K562 (cell line): ENCODE results near the gene PINK1. TPM values are rescaled to one million over a fixed set of nuclear protein-coding genes. Genes with fewer than 3 reads are reported as not detected.

Experiments
- DDX20 ChIP-seq: fragments of 450-650 bp; IDR thresholded peaks from 2 replicates; pipeline ENCODE4 v1.6.1; 2016; ENCODE audit warnings: missing genetic modification characterization, low read depth, mild to moderate bottlenecking, missing compliant biosample characterization, moderate library complexity
- EP400 ChIP-seq: fragments of 450-650 bp; IDR thresholded peaks from 2 replicates; pipeline ENCODE4 v1.6.1; 2017; ENCODE audit warnings: antibody characterized with exemption, mild to moderate bottlenecking, moderate library complexity
- HMG20A ChIP-seq: fragments of 450-650 bp; formaldehyde crosslinking; conservative IDR thresholded peaks from 2 replicates; pipeline ENCODE4 v1.4.0; 2020; ENCODE audit warnings: mild to moderate bottlenecking, mixed read lengths
- HNRNPH1 ChIP-seq: fragments of 200-400 bp; formaldehyde crosslinking; optimal IDR thresholded peaks from 2 replicates; pipeline ENCODE3; 2017; ENCODE audit warnings: low read depth, mild to moderate bottlenecking, low read length, moderate library complexity
- MCM3 ChIP-seq: fragments of 450-650 bp; IDR thresholded peaks from 2 replicates; pipeline ENCODE4 v1.6.1; 2016
- NCOR1 ChIP-seq: fragments of 450-650 bp; IDR thresholded peaks from 2 replicates; pipeline ENCODE4 v1.6.1; 2016; ENCODE audit warnings: mild to moderate bottlenecking, moderate library complexity
- NFYB ChIP-seq: IDR thresholded peaks from 2 replicates; pipeline ENCODE4 v1.6.1; 2011; ENCODE audit warnings: mild to moderate bottlenecking, moderate library complexity; ENCODE audit not compliant: insufficient read length; ENCODE audit errors: extremely low read depth
- NR2F6 ChIP-seq: fragments of 450-650 bp; formaldehyde crosslinking; IDR thresholded peaks from 2 replicates; pipeline ENCODE4 v1.4.0; 2020; ENCODE audit warnings: mild to moderate bottlenecking
- PHB ChIP-seq: fragments of 250-450 bp; sonication (Bioruptor Pico); IDR thresholded peaks from 2 replicates; pipeline ENCODE4 v1.5.0; 2021
- PHTF2 ChIP-seq: fragments of 250-450 bp; sonication (Bioruptor Pico); IDR thresholded peaks from 2 replicates; pipeline ENCODE4 v1.5.0; 2021; ENCODE audit warnings: mild to moderate bottlenecking
- RBM25 ChIP-seq: fragments of 200-400 bp; formaldehyde crosslinking; IDR thresholded peaks from 2 replicates; pipeline ENCODE4 v1.6.1; 2018; ENCODE audit warnings: low read length, low read depth, moderate library complexity; ENCODE audit not compliant: severe bottlenecking
- SETDB1 ChIP-seq: IDR thresholded peaks from one replicate; pipeline ENCODE4 v1.6.1; 2012; ENCODE audit warnings: low read length, control low read depth, inconsistent platforms
- SIN3B ChIP-seq: fragments of 450-650 bp; IDR thresholded peaks from 2 replicates; pipeline ENCODE4 v1.6.1; 2017; ENCODE audit warnings: low read depth, mild to moderate bottlenecking, moderate library complexity
- SPI1 ChIP-seq: IDR thresholded peaks from 2 replicates; pipeline ENCODE4 v1.6.1; 2011; ENCODE audit warnings: low read depth, low read length, control low read depth, borderline replicate concordance
- SRF ChIP-seq, 2 experiments: fragments of 250-450, 450-650 bp in 1 of 2; sonication (Bioruptor Pico) in 1 of 2; sonication (generic) in 1 of 2; formaldehyde crosslinking; IDR thresholded peaks; 2 replicates each; pipeline versions ENCODE4 v1.5.0 to v1.5.1; 2020 to 2022; ENCODE audit warnings: mild to moderate bottlenecking in 1 of 2, missing genetic modification reagents in 1 of 2
- SRSF7 ChIP-seq: fragments of 200-400 bp; formaldehyde crosslinking; optimal IDR thresholded peaks from 2 replicates; pipeline ENCODE3; 2017; ENCODE audit warnings: mild to moderate bottlenecking, low read depth, low read length
- TGIF2 ChIP-seq: sonication (generic); formaldehyde crosslinking; IDR thresholded peaks from 2 replicates; pipeline ENCODE4 v1.8.1; 2022; ENCODE audit warnings: mild to moderate bottlenecking, missing genetic modification reagents, moderate library complexity
- ZNF133 ChIP-seq: fragments of 250-450 bp; sonication (Bioruptor Pico); IDR thresholded peaks from 2 replicates; pipeline ENCODE4 v1.4.0; 2020; ENCODE audit warnings: mild to moderate bottlenecking
- ZNF311 ChIP-seq: fragments of 250-450 bp; sonication (Bioruptor Pico); IDR thresholded peaks from 2 replicates; pipeline ENCODE4 v1.4.0; 2020; ENCODE audit warnings: mild to moderate bottlenecking, moderate library complexity
- ZNF583 ChIP-seq: fragments of 250-450 bp; sonication (Bioruptor Pico); IDR thresholded peaks from 2 replicates; pipeline ENCODE4 v1.4.0; 2020
- polyA plus RNA-seq, 8 experiments: library from polyadenylated mRNA; depleted of rRNA in 4 of 8; stranded (reverse) in 5 of 8; unstranded in 3 of 8; fragments of >200 nt; fragmentation: Nextera tagmentation in 2 of 8; fragmentation: Illumina TruSeq in 1 of 8; extraction: Ambion mirVana in 2 of 8; extraction: Trizol in 1 of 8; gene quantifications; 2 replicates each; pipeline versions ENCODE4 v1.2.1 to v1.2.3, GENCODE V29; 2011 to 2014; ENCODE audit warnings: inconsistent platforms in 1 of 8, missing spikeins in 1 of 8
- total RNA-seq, 7 experiments: library from RNA; depleted of rRNA in 6 of 7; stranded (reverse); fragments of >200 nt in 6 of 7; fragmentation: Illumina TruSeq in 2 of 7; extraction: Trizol in 2 of 7; gene quantifications; 2 replicates each; pipeline versions ENCODE4 v1.2.1 to v1.2.3, GENCODE V29; 2011 to 2021; ENCODE audit warnings: low replicate concordance in 1 of 7
- TF ChIP-seq, protein P1 (sequence below): fragments of 450-650 bp; formaldehyde crosslinking; IDR thresholded peaks from 2 replicates; pipeline ENCODE4 v1.4.0; 2020; ENCODE audit warnings: mild to moderate bottlenecking, moderate library complexity
- TF ChIP-seq, protein P2 (sequence below): fragments of 200-800 bp; sonication (Bioruptor generic); IDR thresholded peaks from 2 replicates; pipeline ENCODE4 v1.6.1; 2017; ENCODE audit warnings: missing genetic modification characterization, missing compliant biosample characterization
- TF ChIP-seq, protein P3 (sequence below): fragments of 150-350 bp; IDR thresholded peaks from 2 replicates; pipeline ENCODE4 v1.6.1; 2014; ENCODE audit warnings: low read depth, mild to moderate bottlenecking, low read length, borderline replicate concordance

The PINK1 gene
- total and polyA plus RNA-seq, 9 of the 15 experiments (the other 6 are each of a cell fraction or from before 2014, with no cell fraction given) = 1.5 to 11.3 (median 6.8) TPM

DNA sequence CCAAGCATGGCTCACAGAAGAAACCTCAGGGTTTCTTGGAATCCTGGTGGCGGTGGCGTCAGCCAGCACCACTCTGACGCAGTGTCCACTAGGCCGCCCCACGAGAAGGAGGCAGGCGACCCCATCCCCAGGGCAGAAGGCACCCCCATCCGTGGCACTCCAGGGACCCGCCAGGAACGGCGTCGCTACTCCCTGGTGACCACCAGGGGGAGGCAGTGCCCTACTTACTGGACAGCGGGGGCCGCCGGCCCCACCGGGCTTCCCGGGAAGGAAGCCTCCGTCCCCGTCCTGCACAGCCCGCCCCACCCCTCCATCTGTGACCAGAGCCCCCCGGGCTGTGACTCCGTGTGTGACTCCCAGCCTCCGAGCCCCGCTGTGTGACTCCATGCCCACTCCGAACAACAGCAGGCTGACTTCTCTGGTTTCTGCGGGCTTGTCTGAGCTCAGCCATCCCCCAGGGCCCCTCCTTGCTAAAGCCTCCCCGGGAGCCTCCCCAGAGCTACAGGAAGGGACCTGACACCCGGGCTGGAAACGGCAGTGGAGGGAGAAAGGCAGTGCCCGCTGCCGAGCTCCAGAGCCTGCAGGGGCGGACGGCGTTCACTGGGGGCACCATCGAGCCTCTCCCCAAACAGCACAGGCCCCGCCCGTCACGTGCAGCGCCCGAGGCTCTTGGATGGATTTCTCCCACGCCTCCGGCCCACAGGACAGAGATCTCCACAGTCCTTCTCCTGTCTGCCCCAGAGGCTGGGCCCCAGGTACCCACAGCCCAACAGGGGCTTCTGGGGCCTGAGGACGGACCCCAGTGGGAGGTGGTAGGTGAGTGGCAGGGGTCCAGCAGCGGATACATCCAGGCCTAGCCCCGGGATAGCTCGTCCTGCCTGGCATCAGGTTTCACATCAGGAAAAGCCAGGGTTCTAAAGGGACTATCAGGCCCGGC, 63.4 kb downstream of the PINK1 start (continued):
- no peak for TF ChIP-seq SRSF7
- no peak; the same call in 1 of the 2 replicates for TF ChIP-seq EP400
- no peak for TF ChIP-seq ZNF311 (CRISPR knock-in tag)
- no peak for TF ChIP-seq TGIF2 (CRISPR knock-in tag)
- no peak for TF ChIP-seq PHTF2 (CRISPR knock-in tag)
- TF ChIP-seq, protein P1, sequence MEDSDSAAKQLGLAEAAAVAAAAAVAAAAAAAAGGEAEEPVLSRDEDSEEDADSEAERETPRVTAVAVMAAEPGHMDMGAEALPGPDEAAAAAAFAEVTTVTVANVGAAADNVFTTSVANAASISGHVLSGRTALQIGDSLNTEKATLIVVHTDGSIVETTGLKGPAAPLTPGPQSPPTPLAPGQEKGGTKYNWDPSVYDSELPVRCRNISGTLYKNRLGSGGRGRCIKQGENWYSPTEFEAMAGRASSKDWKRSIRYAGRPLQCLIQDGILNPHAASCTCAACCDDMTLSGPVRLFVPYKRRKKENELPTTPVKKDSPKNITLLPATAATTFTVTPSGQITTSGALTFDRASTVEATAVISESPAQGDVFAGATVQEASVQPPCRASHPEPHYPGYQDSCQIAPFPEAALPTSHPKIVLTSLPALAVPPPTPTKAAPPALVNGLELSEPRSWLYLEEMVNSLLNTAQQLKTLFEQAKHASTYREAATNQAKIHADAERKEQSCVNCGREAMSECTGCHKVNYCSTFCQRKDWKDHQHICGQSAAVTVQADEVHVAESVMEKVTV = peak; percentile 79
- TF ChIP-seq ZNF133 (CRISPR knock-in tag) = no peak
- no peak for TF ChIP-seq SETDB1
- TF ChIP-seq NCOR1 = no peak
- TF ChIP-seq SRF (CRISPR knock-in tag; IDR thresholded peaks at IDR 0.05) = no peak
- no peak for TF ChIP-seq RBM25
- TF ChIP-seq ZNF583 (CRISPR knock-in tag) = no peak
- no peak for TF ChIP-seq HNRNPH1
- TF ChIP-seq MCM3 = no peak
- TF ChIP-seq, protein P2, sequence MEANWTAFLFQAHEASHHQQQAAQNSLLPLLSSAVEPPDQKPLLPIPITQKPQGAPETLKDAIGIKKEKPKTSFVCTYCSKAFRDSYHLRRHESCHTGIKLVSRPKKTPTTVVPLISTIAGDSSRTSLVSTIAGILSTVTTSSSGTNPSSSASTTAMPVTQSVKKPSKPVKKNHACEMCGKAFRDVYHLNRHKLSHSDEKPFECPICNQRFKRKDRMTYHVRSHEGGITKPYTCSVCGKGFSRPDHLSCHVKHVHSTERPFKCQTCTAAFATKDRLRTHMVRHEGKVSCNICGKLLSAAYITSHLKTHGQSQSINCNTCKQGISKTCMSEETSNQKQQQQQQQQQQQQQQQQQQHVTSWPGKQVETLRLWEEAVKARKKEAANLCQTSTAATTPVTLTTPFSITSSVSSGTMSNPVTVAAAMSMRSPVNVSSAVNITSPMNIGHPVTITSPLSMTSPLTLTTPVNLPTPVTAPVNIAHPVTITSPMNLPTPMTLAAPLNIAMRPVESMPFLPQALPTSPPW (CRISPR knock-in tag) = peak; percentile 82
- no peak for TF ChIP-seq DDX20
- TF ChIP-seq, protein P3, sequence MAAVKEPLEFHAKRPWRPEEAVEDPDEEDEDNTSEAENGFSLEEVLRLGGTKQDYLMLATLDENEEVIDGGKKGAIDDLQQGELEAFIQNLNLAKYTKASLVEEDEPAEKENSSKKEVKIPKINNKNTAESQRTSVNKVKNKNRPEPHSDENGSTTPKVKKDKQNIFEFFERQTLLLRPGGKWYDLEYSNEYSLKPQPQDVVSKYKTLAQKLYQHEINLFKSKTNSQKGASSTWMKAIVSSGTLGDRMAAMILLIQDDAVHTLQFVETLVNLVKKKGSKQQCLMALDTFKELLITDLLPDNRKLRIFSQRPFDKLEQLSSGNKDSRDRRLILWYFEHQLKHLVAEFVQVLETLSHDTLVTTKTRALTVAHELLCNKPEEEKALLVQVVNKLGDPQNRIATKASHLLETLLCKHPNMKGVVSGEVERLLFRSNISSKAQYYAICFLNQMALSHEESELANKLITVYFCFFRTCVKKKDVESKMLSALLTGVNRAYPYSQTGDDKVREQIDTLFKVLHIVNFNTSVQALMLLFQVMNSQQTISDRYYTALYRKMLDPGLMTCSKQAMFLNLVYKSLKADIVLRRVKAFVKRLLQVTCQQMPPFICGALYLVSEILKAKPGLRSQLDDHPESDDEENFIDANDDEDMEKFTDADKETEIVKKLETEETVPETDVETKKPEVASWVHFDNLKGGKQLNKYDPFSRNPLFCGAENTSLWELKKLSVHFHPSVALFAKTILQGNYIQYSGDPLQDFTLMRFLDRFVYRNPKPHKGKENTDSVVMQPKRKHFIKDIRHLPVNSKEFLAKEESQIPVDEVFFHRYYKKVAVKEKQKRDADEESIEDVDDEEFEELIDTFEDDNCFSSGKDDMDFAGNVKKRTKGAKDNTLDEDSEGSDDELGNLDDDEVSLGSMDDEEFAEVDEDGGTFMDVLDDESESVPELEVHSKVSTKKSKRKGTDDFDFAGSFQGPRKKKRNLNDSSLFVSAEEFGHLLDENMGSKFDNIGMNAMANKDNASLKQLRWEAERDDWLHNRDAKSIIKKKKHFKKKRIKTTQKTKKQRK = no peak
- no peak for TF ChIP-seq NR2F6
- no peak for TF ChIP-seq PHB (CRISPR knock-in tag)
- TF ChIP-seq HMG20A = no peak
- no peak for TF ChIP-seq NFYB
- no peak for TF ChIP-seq SPI1
- peak; percentile 27; the same call in 1 of the 2 replicates for TF ChIP-seq SIN3B
